C4-2B (cell line): Measurements from ENCODE around the gene PDE9A.

Source experiments
- ZFX ChIP-seq: fragments of 450-650 bp; IDR thresholded peaks from 2 replicates; pipeline ENCODE4 v1.6.1; 2017
- TF ChIP-seq, protein P1 (sequence below): fragments of 450-650 bp; conservative IDR thresholded peaks from 2 replicates; pipeline ENCODE4 v1.5.1; 2017; ENCODE audit warnings: mild to moderate bottlenecking

DNA sequence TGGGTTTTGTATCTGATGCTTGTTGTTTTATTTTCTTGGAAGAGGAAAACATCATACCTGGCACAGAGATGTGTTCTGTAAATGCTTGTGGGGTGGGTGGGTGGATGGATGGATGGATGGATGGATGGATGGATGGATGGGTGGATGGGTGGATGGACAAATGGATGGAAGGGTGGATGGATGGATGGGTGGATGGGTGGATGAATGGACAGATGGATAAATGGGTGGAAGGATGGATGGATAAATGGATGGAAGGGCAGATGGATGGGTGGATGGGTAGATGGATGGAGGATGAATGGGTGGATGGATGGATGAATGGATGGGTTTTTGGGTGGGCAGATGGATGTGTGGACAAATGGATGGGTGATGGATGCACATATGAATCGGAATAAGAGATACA is 111.5 kb downstream of the PDE9A start:
- TF ChIP-seq, protein P1, sequence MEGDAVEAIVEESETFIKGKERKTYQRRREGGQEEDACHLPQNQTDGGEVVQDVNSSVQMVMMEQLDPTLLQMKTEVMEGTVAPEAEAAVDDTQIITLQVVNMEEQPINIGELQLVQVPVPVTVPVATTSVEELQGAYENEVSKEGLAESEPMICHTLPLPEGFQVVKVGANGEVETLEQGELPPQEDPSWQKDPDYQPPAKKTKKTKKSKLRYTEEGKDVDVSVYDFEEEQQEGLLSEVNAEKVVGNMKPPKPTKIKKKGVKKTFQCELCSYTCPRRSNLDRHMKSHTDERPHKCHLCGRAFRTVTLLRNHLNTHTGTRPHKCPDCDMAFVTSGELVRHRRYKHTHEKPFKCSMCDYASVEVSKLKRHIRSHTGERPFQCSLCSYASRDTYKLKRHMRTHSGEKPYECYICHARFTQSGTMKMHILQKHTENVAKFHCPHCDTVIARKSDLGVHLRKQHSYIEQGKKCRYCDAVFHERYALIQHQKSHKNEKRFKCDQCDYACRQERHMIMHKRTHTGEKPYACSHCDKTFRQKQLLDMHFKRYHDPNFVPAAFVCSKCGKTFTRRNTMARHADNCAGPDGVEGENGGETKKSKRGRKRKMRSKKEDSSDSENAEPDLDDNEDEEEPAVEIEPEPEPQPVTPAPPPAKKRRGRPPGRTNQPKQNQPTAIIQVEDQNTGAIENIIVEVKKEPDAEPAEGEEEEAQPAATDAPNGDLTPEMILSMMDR, result no peak
- TF ChIP-seq ZFX, result no peak
